ENCODE data around the gene TEAD1. TPM values are rescaled to one million over a fixed set of nuclear protein-coding genes. Genes with fewer than 3 reads are reported as not detected.

Gene TEAD1
- total and polyA plus RNA-seq, 4 donors = 9.1 to 38.4 (median 10.7) TPM

DNA sequence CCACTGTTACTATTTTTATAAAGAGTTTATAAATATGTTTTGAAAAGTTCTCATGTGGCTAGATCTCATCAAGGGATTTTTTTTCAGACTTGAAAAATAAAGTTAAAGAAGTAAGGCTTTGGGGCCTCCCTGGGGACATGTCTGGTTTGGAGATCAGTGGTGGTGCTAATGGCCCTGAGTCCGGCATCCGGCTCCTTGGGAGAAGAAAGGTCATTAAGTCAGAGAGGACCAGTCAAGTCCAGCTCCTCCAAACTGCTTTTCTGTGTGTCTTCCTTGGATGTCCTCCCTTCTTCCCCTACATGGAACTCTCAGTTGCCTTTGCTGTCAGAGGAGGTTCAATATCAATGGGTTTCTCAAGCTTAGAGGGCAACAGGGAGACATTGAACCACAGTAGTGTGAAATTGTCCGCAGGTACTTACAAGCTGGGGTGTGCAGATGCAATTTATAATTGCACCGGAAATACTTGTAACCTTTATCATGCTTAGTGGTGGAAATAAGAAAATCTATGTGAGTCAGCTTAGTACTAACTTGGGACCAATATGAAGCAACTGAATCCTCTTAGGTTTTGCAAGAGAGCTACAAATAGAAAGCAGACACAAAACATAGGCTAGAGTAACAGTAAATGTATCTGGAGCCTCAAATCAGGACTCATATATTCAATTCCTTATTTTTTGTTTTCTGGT, 144.3 kb downstream of the TEAD1 start:
- peaks cover 0 to 1% (median under 1%) of the 10 kb centered on the region in 4 donors for H3K4me1 ChIP-seq (ENCODE audit: control insufficient read depth in 4 of 4, insufficient read depth in 4 of 4, low read length in 3 of 4)
- DNase-seq (ENCODE audit: low spot score) = no peak
- H3K27me3 ChIP-seq (ENCODE audit: control insufficient read depth in 4 of 4, insufficient read depth in 4 of 4, low read length in 3 of 4) = no peaks in the 10 kb centered on the region
- H3K4me3 ChIP-seq (ENCODE audit: low read depth in 1 of 3, low read length in 3 of 3) = no peak overlapping the region
- TF ChIP-seq, protein P1, sequence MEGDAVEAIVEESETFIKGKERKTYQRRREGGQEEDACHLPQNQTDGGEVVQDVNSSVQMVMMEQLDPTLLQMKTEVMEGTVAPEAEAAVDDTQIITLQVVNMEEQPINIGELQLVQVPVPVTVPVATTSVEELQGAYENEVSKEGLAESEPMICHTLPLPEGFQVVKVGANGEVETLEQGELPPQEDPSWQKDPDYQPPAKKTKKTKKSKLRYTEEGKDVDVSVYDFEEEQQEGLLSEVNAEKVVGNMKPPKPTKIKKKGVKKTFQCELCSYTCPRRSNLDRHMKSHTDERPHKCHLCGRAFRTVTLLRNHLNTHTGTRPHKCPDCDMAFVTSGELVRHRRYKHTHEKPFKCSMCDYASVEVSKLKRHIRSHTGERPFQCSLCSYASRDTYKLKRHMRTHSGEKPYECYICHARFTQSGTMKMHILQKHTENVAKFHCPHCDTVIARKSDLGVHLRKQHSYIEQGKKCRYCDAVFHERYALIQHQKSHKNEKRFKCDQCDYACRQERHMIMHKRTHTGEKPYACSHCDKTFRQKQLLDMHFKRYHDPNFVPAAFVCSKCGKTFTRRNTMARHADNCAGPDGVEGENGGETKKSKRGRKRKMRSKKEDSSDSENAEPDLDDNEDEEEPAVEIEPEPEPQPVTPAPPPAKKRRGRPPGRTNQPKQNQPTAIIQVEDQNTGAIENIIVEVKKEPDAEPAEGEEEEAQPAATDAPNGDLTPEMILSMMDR (IDR thresholded peaks at IDR 0.05; ENCODE audit: low read depth, low read length, missing input control) = no peak
- no peak for TF ChIP-seq TAF1 (conservative IDR thresholded peaks at IDR 0.05)
- no peak for TF ChIP-seq EGR1 (IDR thresholded peaks at IDR 0.05; ENCODE audit: low read depth in 2 of 2)
- no peak for TF ChIP-seq RXRA (IDR thresholded peaks at IDR 0.05)
- TF ChIP-seq, protein P2, sequence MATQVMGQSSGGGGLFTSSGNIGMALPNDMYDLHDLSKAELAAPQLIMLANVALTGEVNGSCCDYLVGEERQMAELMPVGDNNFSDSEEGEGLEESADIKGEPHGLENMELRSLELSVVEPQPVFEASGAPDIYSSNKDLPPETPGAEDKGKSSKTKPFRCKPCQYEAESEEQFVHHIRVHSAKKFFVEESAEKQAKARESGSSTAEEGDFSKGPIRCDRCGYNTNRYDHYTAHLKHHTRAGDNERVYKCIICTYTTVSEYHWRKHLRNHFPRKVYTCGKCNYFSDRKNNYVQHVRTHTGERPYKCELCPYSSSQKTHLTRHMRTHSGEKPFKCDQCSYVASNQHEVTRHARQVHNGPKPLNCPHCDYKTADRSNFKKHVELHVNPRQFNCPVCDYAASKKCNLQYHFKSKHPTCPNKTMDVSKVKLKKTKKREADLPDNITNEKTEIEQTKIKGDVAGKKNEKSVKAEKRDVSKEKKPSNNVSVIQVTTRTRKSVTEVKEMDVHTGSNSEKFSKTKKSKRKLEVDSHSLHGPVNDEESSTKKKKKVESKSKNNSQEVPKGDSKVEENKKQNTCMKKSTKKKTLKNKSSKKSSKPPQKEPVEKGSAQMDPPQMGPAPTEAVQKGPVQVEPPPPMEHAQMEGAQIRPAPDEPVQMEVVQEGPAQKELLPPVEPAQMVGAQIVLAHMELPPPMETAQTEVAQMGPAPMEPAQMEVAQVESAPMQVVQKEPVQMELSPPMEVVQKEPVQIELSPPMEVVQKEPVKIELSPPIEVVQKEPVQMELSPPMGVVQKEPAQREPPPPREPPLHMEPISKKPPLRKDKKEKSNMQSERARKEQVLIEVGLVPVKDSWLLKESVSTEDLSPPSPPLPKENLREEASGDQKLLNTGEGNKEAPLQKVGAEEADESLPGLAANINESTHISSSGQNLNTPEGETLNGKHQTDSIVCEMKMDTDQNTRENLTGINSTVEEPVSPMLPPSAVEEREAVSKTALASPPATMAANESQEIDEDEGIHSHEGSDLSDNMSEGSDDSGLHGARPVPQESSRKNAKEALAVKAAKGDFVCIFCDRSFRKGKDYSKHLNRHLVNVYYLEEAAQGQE (IDR thresholded peaks at IDR 0.05) = no peak
- no peak for TF ChIP-seq FOXA1 (IDR thresholded peaks at IDR 0.05)
- TF ChIP-seq, protein P3, sequence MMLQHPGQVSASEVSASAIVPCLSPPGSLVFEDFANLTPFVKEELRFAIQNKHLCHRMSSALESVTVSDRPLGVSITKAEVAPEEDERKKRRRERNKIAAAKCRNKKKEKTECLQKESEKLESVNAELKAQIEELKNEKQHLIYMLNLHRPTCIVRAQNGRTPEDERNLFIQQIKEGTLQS (IDR thresholded peaks at IDR 0.05) = no peak
- no peak for TF ChIP-seq SP1 (IDR thresholded peaks at IDR 0.05)
- TF ChIP-seq GABPA (IDR thresholded peaks at IDR 0.05 in 1 of 2, conservative IDR thresholded peaks at IDR 0.05 in 1 of 2) = no peak
- TF ChIP-seq FOXA2 (IDR thresholded peaks at IDR 0.05) = no peak
- no peak for TF ChIP-seq NR2F2 (IDR thresholded peaks at IDR 0.05)
- TF ChIP-seq, protein P4, sequence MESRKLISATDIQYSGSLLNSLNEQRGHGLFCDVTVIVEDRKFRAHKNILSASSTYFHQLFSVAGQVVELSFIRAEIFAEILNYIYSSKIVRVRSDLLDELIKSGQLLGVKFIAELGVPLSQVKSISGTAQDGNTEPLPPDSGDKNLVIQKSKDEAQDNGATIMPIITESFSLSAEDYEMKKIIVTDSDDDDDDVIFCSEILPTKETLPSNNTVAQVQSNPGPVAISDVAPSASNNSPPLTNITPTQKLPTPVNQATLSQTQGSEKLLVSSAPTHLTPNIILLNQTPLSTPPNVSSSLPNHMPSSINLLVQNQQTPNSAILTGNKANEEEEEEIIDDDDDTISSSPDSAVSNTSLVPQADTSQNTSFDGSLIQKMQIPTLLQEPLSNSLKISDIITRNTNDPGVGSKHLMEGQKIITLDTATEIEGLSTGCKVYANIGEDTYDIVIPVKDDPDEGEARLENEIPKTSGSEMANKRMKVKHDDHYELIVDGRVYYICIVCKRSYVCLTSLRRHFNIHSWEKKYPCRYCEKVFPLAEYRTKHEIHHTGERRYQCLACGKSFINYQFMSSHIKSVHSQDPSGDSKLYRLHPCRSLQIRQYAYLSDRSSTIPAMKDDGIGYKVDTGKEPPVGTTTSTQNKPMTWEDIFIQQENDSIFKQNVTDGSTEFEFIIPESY (IDR thresholded peaks at IDR 0.05) = no peak
- TF ChIP-seq RAD21 (IDR thresholded peaks at IDR 0.05) = no peak
- TF ChIP-seq YY1 (IDR thresholded peaks at IDR 0.05) = no peak
- no peak for TF ChIP-seq HNF4G (IDR thresholded peaks at IDR 0.05)
- WGBS = 88% methylated on average over 4 of the region's 4 CpGs
- H3K9me3 ChIP-seq (ENCODE audit: control insufficient read depth in 4 of 4, low read length in 3 of 4) = no peaks in the 10 kb centered on the region
- no peak overlapping the region for H3K9ac ChIP-seq (ENCODE audit: low read depth in 1 of 2, low read length in 2 of 2)
- no peak overlapping the region for H3K27ac ChIP-seq (ENCODE audit: low read depth in 1 of 2, low read length in 2 of 2)
- H3K36me3 ChIP-seq (ENCODE audit: control insufficient read depth in 4 of 4, insufficient read depth in 3 of 4, low read depth in 1 of 4, low read length in 3 of 4) = no peaks in the 10 kb centered on the region

Measured in liver (tissue), 9 donors.